HepG2 (cell line): ENCODE data around the gene ATP6V1C2. TPM values are rescaled to one million over a fixed set of nuclear protein-coding genes. Genes with fewer than 3 reads are reported as not detected.

Experiments used
- ESRRA ChIP-seq: sonication (generic); formaldehyde crosslinking; IDR thresholded peaks from 2 replicates; pipeline ENCODE4 v1.5.1; 2020; ENCODE audit warnings: mild to moderate bottlenecking, low read depth, missing genetic modification reagents
- HIVEP1 ChIP-seq: sonication (generic); formaldehyde crosslinking; IDR thresholded peaks from 2 replicates; pipeline ENCODE4 v1.4.0; 2020; ENCODE audit warnings: mild to moderate bottlenecking, missing genetic modification reagents
- PCBP1 ChIP-seq: fragments of 200-400 bp; formaldehyde crosslinking; IDR thresholded peaks from 2 replicates; pipeline ENCODE4 v1.6.1; 2017; ENCODE audit warnings: mild to moderate bottlenecking, low read depth, low read length, borderline replicate concordance
- SNAI1 ChIP-seq: sonication (generic); formaldehyde crosslinking; IDR thresholded peaks from 2 replicates; pipeline ENCODE4 v1.5.0; 2020; ENCODE audit warnings: mild to moderate bottlenecking, missing genetic modification reagents, borderline replicate concordance
- SRSF1 ChIP-seq: fragments of 200-400 bp; formaldehyde crosslinking; optimal IDR thresholded peaks from 2 replicates; pipeline ENCODE3; 2017; ENCODE audit warnings: mild to moderate bottlenecking, low read depth, low read length, moderate library complexity
- TARDBP ChIP-seq: sonication (generic); formaldehyde crosslinking; IDR thresholded peaks from 2 replicates; pipeline ENCODE4 v1.8.0; 2022; ENCODE audit warnings: mild to moderate bottlenecking, missing genetic modification reagents
- ZNF274 ChIP-seq: sonication (generic); formaldehyde crosslinking; IDR thresholded peaks from 2 replicates; pipeline ENCODE4 v1.5.1; 2020; ENCODE audit warnings: mild to moderate bottlenecking, missing genetic modification reagents
- ZNF317 ChIP-seq: sonication (generic); formaldehyde crosslinking; IDR thresholded peaks from 2 replicates; pipeline ENCODE4 v1.5.0; 2020; ENCODE audit warnings: mild to moderate bottlenecking, missing genetic modification reagents
- ZNF547 ChIP-seq: sonication (generic); formaldehyde crosslinking; IDR thresholded peaks from 2 replicates; pipeline ENCODE4 v1.5.1; 2020; ENCODE audit warnings: mild to moderate bottlenecking, missing genetic modification reagents
- ZNF678 ChIP-seq: sonication (generic); formaldehyde crosslinking; IDR thresholded peaks from 2 replicates; pipeline ENCODE4 v1.4.0; 2020; ENCODE audit warnings: mild to moderate bottlenecking, missing genetic modification reagents
- ZNF766 ChIP-seq: sonication (generic); formaldehyde crosslinking; IDR thresholded peaks from 2 replicates; pipeline ENCODE4 v1.5.0; 2020; ENCODE audit warnings: missing genetic modification reagents, borderline replicate concordance
- polyA plus RNA-seq, 8 experiments: library from polyadenylated mRNA; depleted of rRNA in 3 of 8; stranded (reverse) in 7 of 8; unstranded in 1 of 8; fragments of >200 nt; fragmentation: Illumina TruSeq in 4 of 8; extraction: Trizol in 4 of 8; gene quantifications; 2 replicates each; pipeline versions ENCODE4 v1.2.1 to v1.2.3, GENCODE V29; 2011 to 2016; ENCODE audit warnings: low read depth in 4 of 8, missing spikeins in 1 of 8, mixed read lengths in 1 of 8; ENCODE audit not compliant: insufficient read depth in 1 of 8
- total RNA-seq, 5 experiments: library from RNA; depleted of rRNA; stranded (reverse); fragments of >200 nt; fragmentation: Illumina TruSeq; extraction: Trizol; gene quantifications; 2 replicates each; pipeline ENCODE4 v1.2.3, GENCODE V29; 2016; ENCODE audit warnings: low read depth in 1 of 5
- TF ChIP-seq, protein P1 (sequence below): sonication (generic); formaldehyde crosslinking; IDR thresholded peaks from 2 replicates; pipeline ENCODE4 v1.5.0; 2020; ENCODE audit warnings: missing genetic modification reagents
- TF ChIP-seq, protein P2 (sequence below): sonication (generic); formaldehyde crosslinking; IDR thresholded peaks from 2 replicates; pipeline ENCODE4 v1.4.0; 2020; ENCODE audit warnings: mild to moderate bottlenecking, missing genetic modification reagents
- TF ChIP-seq, protein P3 (sequence below): sonication (generic); formaldehyde crosslinking; IDR thresholded peaks from 2 replicates; pipeline ENCODE4 v1.8.0; 2022; ENCODE audit warnings: mild to moderate bottlenecking, missing genetic modification reagents; ENCODE audit not compliant: insufficient replicate concordance
- TF ChIP-seq, protein P4 (sequence below): sonication (generic); formaldehyde crosslinking; IDR thresholded peaks from 2 replicates; pipeline ENCODE4 v1.5.0; 2020; ENCODE audit warnings: mild to moderate bottlenecking, missing genetic modification reagents, borderline replicate concordance

ATP6V1C2 gene
- total and polyA plus RNA-seq, 2 of the 13 experiments (the other 11 are each of a cell fraction or from before 2014, with no cell fraction given), result 0.04 to 0.29 TPM

DNA sequence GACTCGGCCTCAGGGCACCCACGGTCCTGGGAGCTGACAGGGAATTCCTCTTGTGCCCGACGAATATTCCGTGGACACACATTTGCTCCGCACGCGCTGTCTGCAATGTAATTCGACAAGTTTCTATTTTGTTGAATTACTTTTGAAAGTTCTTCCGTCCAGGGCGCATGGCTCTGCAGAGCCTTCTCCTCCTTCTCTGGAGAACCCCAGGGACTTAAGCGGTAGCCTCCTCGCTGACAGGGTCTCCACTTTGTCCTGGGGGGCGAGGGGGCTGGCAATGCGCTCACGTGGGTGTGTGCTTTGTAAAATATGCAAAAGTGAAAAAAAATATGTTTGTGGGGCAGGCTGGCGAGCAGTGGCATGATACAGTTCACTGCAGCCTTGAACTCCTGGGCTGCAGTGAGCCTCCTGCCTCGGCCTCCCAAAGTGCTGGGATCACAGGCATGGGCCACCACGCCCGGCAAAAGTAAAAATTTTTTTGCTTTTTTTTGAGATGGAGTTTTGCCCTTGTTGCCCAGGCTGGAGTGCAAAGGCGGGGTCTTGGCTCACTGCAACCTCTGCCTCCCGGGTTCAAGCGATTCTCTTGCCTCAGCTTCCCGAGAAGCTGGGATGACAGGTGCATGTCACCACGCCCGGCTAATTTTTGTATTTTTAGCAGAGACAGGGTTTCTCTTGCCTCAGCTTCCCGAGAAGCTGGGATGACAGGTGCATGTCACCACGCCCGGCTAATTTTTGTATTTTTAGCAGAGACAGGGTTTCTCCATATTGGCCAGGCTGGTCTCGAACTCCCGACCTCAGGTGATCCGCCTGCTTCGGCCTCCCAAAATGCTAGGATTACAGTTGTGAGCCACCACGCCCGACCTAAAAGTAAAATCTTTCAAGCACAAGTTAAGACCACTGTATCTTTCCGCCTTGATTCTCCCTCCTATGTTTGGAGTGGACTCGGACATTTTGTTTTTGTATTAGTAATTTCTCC, 92.0 kb downstream of the ATP6V1C2 start (continued):
- TF ChIP-seq, protein P1, sequence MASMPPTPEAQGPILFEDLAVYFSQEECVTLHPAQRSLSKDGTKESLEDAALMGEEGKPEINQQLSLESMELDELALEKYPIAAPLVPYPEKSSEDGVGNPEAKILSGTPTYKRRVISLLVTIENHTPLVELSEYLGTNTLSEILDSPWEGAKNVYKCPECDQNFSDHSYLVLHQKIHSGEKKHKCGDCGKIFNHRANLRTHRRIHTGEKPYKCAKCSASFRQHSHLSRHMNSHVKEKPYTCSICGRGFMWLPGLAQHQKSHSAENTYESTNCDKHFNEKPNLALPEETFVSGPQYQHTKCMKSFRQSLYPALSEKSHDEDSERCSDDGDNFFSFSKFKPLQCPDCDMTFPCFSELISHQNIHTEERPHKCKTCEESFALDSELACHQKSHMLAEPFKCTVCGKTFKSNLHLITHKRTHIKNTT (CRISPR knock-in tag), result 0 out of 2 replicates have a peak, but pooled peaks have one; percentile 47
- 0 out of 2 replicates have a peak, but pooled peaks have one; percentile 39 for TF ChIP-seq ZNF547 (CRISPR knock-in tag)
- TF ChIP-seq HIVEP1, result peak; percentile 61; the same call in 1 of the 2 replicates
- 0 out of 2 replicates have a peak, but pooled peaks have one; percentile 52 for TF ChIP-seq SNAI1 (CRISPR knock-in tag)
- TF ChIP-seq TARDBP (CRISPR knock-in tag), result 0 out of 2 replicates have a peak, but pooled peaks have one; percentile 24
- TF ChIP-seq, protein P2, sequence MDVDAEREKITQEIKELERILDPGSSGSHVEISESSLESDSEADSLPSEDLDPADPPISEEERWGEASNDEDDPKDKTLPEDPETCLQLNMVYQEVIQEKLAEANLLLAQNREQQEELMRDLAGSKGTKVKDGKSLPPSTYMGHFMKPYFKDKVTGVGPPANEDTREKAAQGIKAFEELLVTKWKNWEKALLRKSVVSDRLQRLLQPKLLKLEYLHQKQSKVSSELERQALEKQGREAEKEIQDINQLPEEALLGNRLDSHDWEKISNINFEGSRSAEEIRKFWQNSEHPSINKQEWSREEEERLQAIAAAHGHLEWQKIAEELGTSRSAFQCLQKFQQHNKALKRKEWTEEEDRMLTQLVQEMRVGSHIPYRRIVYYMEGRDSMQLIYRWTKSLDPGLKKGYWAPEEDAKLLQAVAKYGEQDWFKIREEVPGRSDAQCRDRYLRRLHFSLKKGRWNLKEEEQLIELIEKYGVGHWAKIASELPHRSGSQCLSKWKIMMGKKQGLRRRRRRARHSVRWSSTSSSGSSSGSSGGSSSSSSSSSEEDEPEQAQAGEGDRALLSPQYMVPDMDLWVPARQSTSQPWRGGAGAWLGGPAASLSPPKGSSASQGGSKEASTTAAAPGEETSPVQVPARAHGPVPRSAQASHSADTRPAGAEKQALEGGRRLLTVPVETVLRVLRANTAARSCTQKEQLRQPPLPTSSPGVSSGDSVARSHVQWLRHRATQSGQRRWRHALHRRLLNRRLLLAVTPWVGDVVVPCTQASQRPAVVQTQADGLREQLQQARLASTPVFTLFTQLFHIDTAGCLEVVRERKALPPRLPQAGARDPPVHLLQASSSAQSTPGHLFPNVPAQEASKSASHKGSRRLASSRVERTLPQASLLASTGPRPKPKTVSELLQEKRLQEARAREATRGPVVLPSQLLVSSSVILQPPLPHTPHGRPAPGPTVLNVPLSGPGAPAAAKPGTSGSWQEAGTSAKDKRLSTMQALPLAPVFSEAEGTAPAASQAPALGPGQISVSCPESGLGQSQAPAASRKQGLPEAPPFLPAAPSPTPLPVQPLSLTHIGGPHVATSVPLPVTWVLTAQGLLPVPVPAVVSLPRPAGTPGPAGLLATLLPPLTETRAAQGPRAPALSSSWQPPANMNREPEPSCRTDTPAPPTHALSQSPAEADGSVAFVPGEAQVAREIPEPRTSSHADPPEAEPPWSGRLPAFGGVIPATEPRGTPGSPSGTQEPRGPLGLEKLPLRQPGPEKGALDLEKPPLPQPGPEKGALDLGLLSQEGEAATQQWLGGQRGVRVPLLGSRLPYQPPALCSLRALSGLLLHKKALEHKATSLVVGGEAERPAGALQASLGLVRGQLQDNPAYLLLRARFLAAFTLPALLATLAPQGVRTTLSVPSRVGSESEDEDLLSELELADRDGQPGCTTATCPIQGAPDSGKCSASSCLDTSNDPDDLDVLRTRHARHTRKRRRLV (CRISPR knock-in tag), result 0 out of 2 replicates have a peak, but pooled peaks have one; percentile 40
- 0 out of 2 replicates have a peak, but pooled peaks have one; percentile 56 for TF ChIP-seq ZNF678 (CRISPR knock-in tag)
- TF ChIP-seq ZNF274 (CRISPR knock-in tag), result peak; percentile 72; the same call in 1 of the 2 replicates
- 0 out of 2 replicates have a peak, but pooled peaks have one; percentile 11 for TF ChIP-seq ZNF766
- TF ChIP-seq, protein P3, sequence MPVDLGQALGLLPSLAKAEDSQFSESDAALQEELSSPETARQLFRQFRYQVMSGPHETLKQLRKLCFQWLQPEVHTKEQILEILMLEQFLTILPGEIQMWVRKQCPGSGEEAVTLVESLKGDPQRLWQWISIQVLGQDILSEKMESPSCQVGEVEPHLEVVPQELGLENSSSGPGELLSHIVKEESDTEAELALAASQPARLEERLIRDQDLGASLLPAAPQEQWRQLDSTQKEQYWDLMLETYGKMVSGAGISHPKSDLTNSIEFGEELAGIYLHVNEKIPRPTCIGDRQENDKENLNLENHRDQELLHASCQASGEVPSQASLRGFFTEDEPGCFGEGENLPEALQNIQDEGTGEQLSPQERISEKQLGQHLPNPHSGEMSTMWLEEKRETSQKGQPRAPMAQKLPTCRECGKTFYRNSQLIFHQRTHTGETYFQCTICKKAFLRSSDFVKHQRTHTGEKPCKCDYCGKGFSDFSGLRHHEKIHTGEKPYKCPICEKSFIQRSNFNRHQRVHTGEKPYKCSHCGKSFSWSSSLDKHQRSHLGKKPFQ, result peak; percentile 25
- 0 out of 2 replicates have a peak, but pooled peaks have one; percentile 38 for TF ChIP-seq ZNF317 (CRISPR knock-in tag)
- TF ChIP-seq ESRRA (CRISPR knock-in tag), result peak; percentile 26; the same call in 1 of the 2 replicates
- TF ChIP-seq, protein P4, sequence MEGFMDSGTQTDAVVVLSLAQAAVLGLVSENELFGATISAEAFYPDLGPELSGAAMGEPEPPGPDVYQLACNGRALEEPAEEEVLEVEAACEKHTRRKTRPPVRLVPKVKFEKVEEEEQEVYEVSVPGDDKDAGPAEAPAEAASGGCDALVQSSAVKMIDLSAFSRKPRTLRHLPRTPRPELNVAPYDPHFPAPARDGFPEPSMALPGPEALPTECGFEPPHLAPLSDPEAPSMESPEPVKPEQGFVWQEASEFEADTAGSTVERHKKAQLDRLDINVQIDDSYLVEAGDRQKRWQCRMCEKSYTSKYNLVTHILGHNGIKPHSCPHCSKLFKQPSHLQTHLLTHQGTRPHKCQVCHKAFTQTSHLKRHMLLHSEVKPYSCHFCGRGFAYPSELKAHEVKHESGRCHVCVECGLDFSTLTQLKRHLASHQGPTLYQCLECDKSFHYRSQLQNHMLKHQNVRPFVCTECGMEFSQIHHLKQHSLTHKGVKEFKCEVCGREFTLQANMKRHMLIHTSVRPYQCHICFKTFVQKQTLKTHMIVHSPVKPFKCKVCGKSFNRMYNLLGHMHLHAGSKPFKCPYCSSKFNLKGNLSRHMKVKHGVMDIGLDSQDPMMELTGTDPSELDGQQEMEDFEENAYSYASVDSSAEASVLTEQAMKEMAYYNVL, result 0 out of 2 replicates have a peak, but pooled peaks have one; percentile 37
- peak; percentile 20 for TF ChIP-seq SRSF1
- 0 out of 2 replicates have a peak, but pooled peaks have one; percentile 25 for TF ChIP-seq PCBP1
